Measurements from ENCODE around the gene GHRL. TPM values are rescaled to one million over a fixed set of nuclear protein-coding genes. Genes with fewer than 3 reads are reported as not detected.

GHRL gene
- total RNA-seq, 1 donor from 2014 or later: not detected

- no peak for DNase-seq (ENCODE audit: low read depth)
- no peak for TF ChIP-seq CTCF (conservative IDR thresholded peaks at IDR 0.05; ENCODE audit: low read depth, low read length)
These were observed 17.8 kb upstream of the GHRL start for GRCh38 chr3:10310578-10310977.

DNA sequence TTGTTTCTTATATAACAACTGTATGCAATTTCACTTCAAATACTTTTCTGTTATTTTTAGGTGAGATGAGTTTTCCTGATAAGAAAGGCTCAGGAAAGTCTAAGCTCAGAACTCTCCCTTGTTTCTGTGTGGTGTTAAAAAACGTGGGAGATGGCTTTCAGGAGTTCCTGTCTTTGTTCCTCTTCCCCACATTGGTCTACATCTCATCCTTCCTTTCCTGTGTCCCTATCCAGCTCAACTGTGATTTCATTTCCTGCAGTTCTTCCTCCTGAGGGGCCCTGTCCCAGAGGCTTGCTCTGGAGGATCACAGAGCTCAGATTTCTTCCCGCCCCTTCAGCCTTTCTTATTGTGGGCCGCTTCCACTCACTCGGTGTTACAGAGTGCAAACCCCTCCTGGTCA is 17.0 kb upstream of the GHRL start:
- TF ChIP-seq CTCF (conservative IDR thresholded peaks at IDR 0.05; ENCODE audit: low read depth, low read length): no peak
- no peak for DNase-seq (ENCODE audit: low read depth)
- no peak overlapping the region for H3K4me3 ChIP-seq (ENCODE audit: low read depth, low read length)

More at GRCh38 chr3:10310578-10310977, 17.8 kb upstream of the GHRL start:
- H3K4me3 ChIP-seq (ENCODE audit: low read depth, low read length): no peak overlapping the region

- no peak for DNase-seq (ENCODE audit: low read depth)
- H3K4me3 ChIP-seq (ENCODE audit: low read depth, low read length): no peak overlapping the region
- no peak for TF ChIP-seq CTCF (conservative IDR thresholded peaks at IDR 0.05; ENCODE audit: low read depth, low read length)
These were observed 15.9 kb upstream of the GHRL start for GRCh38 chr3:10308678-10309077.

DNA sequence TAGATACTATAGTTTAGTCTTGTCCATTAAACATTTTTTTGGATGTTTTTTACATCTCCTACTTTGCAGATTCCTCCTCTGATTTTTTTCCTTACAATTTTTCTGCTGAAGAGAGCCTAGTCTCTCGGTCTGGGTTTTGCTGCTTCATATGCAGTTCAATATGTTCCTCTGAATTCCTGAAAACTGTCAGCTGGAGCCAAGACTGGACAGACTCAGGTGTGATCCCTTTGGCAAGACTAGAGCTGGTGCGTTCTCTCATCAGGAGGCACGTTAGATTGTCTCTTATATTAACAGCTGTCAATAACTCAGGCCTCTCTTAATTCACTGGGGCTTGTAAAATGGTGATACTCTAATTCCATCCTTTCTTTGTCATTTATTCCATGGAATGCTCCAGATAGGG is 13.4 kb upstream of the GHRL start:
- no peak overlapping the region for H3K4me3 ChIP-seq (ENCODE audit: low read depth, low read length)
- DNase-seq (ENCODE audit: low read depth): no peak
- TF ChIP-seq CTCF (conservative IDR thresholded peaks at IDR 0.05; ENCODE audit: low read depth, low read length): no peak

- H3K4me3 ChIP-seq (ENCODE audit: low read depth, low read length): no peak overlapping the region
These were observed 12.7 kb upstream of the GHRL start for GRCh38 chr3:10305331-10305902.

DNA sequence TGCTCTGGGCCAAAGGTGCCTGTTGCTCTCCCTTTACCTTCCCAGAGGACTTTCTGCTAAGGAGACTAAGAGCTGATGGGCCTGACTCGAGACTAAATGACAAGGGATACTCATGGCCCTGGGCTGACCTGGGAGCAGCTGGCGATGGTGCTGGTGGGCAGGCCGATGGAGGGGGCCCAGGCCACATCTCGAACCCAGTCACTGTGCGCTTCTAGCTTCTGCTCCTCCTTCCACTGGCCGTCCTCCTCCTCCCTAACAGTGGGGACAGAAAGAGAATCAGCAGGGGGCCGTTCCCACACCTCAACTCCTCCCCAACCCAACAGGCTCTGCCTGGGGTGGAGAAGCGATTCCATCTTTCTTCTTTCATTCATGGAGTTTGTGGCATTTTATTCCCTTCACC is 12.2 kb upstream of the GHRL start:
- H3K4me3 ChIP-seq (ENCODE audit: low read depth, low read length): no peak overlapping the region
- no peak for DNase-seq (ENCODE audit: low read depth)
- no peak for TF ChIP-seq CTCF (conservative IDR thresholded peaks at IDR 0.05; ENCODE audit: low read depth, low read length)

More at GRCh38 chr3:10305331-10305902, 12.7 kb upstream of the GHRL start:
- no peak for DNase-seq (ENCODE audit: low read depth)
- no peak for TF ChIP-seq CTCF (conservative IDR thresholded peaks at IDR 0.05; ENCODE audit: low read depth, low read length)

DNA sequence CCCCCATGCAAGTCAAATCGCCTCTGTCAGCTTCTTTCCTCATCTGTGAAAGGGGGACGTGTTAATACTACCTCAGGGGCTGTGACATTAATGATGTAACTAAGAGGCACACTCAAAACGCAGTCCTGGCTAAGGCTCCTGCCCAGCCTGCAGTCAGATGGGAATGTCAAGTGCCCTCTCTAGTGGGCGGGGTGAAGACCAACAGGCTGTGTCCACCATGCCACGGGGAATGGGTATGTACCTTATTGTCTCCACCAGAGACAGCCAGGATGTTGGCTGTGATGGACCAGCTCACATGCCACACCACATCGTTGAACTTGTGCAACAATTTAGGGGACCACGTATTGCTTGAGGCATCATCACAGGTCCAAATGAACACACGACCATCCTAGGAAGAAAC is 11.0 kb upstream of the GHRL start:
- H3K4me3 ChIP-seq (ENCODE audit: low read depth, low read length): no peak overlapping the region
- DNase-seq (ENCODE audit: low read depth): no peak
- no peak for TF ChIP-seq CTCF (conservative IDR thresholded peaks at IDR 0.05; ENCODE audit: low read depth, low read length)

Measured in epithelial cell of proximal tubule (primary cell).